ENCODE results near the gene CDH11. TPM values are rescaled to one million over a fixed set of nuclear protein-coding genes. Genes with fewer than 3 reads are reported as not detected.

CDH11 gene
- polyA plus RNA-seq, 3 donors, result 0.91 to 8.8 (median 6.7) TPM

- WGBS, 3 donors, result 33 to 75% (median 66%) methylated on average over 3 of the region's 3 CpGs
These were observed 72.2 kb downstream of the CDH11 start for GRCh38 chr16:65049679-65050078.

DNA sequence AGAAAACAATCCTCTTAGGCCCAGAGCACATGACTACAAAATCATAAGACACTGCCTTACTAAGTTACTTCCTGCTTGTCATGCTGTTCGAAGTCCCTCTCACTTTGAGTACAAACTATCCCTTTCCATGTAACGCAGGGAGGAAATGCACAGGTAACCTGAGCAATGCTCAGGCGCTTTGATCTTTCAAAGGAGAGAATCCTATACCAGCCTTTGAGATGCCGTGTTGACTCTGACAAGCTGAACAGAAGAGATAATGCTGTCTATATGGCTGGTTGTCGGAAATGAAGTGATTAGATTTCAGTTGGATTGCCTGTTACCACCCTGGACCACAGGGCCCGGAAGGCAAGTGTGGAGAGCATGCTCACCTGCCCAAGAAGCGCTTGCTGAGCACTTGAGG, 75.9 kb downstream of the CDH11 start:
- no peak overlapping the region for H3K27ac ChIP-seq (ENCODE audit: low read depth, low read length)
- 77 to 90% (median 88%) methylated on average over 7 of the region's 7 CpGs for WGBS, 3 donors

More at GRCh38 chr16:65049679-65050078, 72.2 kb downstream of the CDH11 start:
- no peak overlapping the region for H3K27ac ChIP-seq (ENCODE audit: low read depth, low read length)

GRCh38 chr16:65044873-65045272, 77.0 kb downstream of the CDH11 start:
- H3K27ac ChIP-seq (ENCODE audit: low read depth, low read length), result no peak overlapping the region

DNA sequence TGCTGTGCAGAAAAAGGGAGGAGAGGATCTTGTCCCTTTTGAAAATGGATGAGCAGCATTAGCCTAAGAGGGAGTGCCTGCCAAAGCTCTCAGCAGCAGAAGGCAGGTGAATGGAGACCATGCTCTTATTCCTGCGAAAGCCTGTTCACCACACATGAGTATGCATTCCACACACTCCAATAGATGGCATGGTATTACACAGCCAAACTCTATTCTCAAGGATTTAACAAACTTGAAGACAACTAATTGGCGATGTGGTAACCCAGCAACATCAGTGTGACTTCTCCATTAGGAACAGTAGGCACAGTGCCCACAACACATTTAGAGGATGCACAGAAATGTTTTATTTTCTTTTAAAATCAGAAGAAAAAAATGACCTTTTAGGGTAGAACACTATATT, 77.8 kb downstream of the CDH11 start:
- WGBS, 3 donors, result 79 to 90% (median 90%) methylated on average over 2 of the region's 2 CpGs
- H3K27ac ChIP-seq (ENCODE audit: low read depth, low read length), result no peak overlapping the region

More at GRCh38 chr16:65044873-65045272, 77.0 kb downstream of the CDH11 start:
- WGBS, 3 donors, result 35 to 67% (median 60%) methylated on average over 5 of the region's 5 CpGs

DNA sequence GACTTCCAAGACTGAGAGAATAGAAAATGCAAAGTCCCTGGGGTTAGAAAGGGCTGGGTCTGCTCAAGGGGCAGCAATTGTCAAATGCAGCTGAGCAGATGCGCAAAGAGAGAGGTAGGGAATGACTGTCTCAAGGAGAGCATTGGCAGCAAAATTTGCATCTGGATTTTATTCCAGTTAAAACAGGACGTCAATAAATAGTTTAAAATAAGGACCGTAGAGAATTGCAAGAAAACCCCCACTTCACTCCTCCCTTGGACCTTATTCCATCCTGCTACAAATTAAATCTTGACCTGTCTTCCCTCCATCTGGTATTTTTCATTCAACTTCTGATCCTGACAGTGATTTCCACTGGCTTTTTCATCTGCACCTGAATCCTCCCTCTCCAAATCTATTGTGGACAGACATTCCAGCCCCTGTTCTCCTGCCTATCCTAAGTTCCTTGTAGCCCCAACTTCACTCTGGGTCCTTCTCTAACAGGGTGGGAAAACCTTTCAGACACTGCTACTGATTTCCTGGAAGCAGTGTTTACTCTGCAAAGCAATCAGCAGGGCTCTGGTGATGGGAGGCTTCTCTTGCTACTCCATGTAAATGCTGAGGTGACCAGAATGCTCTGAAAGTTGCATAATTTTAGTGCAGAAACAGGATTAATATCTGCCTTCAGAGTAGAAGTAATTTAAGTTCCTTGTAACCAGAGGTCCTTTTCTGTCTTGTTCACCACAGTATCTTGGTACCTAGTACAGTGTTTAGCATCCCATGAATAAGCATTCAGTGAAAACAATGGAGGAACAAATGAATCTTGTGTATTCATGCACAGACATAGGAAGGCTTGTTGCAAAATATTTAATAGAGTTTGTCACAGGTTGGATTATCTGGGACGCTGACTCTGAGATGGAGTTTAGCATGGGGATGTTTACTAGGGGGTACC, 79.2 kb downstream of the CDH11 start:
- WGBS, 3 donors, result 60 to 90% (median 85%) methylated on average over 4 of the region's 4 CpGs
- H3K27ac ChIP-seq (ENCODE audit: low read depth, low read length), result no peak overlapping the region

- no peak overlapping the region for H3K27ac ChIP-seq (ENCODE audit: low read depth, low read length)
- 94 to 95% (median 94%) methylated on average over 5 of the region's 5 CpGs for WGBS, 3 donors
These were observed 80.2 kb downstream of the CDH11 start for GRCh38 chr16:65041667-65042066.

DNA sequence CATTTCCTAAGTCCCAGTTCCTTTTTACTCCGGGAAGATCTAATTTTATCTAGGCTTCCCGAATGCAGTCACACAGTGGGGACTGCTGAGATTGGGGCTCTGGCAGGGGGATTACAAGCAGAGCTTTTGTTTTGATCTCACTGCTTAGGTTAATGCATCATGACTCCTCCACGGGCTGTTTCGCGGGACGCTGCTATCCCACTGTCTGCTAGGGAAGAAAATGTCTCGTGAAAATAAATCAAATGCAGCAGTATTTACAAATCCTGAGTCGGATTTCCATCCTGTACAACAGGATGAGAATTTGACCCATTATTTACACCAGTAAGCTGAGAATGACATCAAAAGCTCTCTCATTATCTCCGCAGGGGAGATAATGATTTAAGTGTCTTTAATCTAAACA, 83.8 kb downstream of the CDH11 start:
- WGBS, 3 donors, result 18 to 32% (median 23%) methylated on average over 9 of the region's 9 CpGs
- no peak overlapping the region for H3K27ac ChIP-seq (ENCODE audit: low read depth, low read length)

- 63 to 86% (median 84%) methylated on average over 4 of the region's 4 CpGs for WGBS, 3 donors
- no peak overlapping the region for H3K27ac ChIP-seq (ENCODE audit: low read depth, low read length)
These were observed 84.3 kb downstream of the CDH11 start for GRCh38 chr16:65037556-65037955.

- 41 to 77% (median 74%) methylated on average over 8 of the region's 8 CpGs for WGBS, 3 donors
- H3K27ac ChIP-seq (ENCODE audit: low read depth, low read length), result no peak overlapping the region
These were observed 86.9 kb downstream of the CDH11 start for GRCh38 chr16:65034915-65035314.

DNA sequence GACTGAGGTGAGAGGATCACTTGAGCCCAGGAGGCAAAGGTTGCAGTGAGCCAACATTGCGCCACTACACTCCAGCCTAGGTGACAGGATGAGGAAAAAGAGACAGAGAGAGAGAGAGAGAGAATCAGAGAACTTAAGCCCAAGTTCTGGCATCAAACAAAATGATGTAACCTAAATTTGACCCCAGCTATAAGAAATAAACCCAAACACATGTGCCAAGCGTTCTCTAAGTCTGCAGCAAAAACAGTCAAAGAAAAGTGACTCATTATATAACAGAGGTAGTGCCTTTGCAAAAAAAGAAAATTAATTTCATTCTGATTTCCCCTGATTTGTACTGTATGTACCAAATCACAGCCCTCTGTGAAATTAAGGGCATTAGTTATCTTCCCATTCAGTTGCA, 89.5 kb downstream of the CDH11 start:
- 77 to 85% (median 85%) methylated on average over 2 of the region's 2 CpGs for WGBS, 3 donors
- H3K27ac ChIP-seq (ENCODE audit: low read depth, low read length), result no peak overlapping the region

GRCh38 chr16:65024767-65025178, 97.1 kb downstream of the CDH11 start:
- no peak overlapping the region for H3K27ac ChIP-seq (ENCODE audit: low read depth, low read length)

- 71 to 89% (median 87%) methylated on average over 4 of the region's 4 CpGs for WGBS, 3 donors
- H3K27ac ChIP-seq (ENCODE audit: low read depth, low read length), result no peak overlapping the region
These were observed 98.1 kb downstream of the CDH11 start for GRCh38 chr16:65023802-65024201.

- whole genome bisulfite sequencing, 3 donors, result 68 to 82% (median 81%) methylated on average over 2 of the region's 2 CpGs
- no peak overlapping the region for H3K27ac ChIP-seq (ENCODE audit: low read depth, low read length)
These were observed 99.8 kb downstream of the CDH11 start for GRCh38 chr16:65021852-65022595.

GRCh38 chr16:65016754-65017153, 105.1 kb downstream of the CDH11 start:
- H3K27ac ChIP-seq (ENCODE audit: low read depth, low read length), result no peak overlapping the region

DNA sequence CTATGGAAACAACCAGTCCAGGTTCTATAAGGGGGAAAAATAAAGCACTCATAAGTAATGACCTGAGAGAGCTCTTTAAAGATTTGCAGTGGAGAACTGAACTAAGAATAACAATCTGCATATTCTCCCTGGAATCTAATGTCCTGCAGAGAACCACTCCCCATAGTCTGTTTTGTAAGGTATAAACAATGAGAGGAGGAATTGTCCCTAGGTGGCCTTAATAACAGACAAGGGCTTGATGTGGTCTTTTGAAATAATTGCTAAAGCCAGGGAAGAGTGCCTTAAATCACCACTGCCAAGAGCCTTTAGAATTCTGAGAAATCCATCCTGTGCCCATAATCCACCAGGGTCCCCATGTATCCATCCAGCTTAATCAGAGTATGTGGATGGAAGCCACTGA, 106.3 kb downstream of the CDH11 start:
- H3K27ac ChIP-seq (ENCODE audit: low read depth, low read length), result no peak overlapping the region

GRCh38 chr16:65012357-65012756, 109.5 kb downstream of the CDH11 start:
- WGBS, 3 donors, result 38 to 69% (median 55%) methylated on average over 1 of the region's 1 CpG
- H3K27ac ChIP-seq (ENCODE audit: low read depth, low read length), result no peak overlapping the region

- 23 to 44% (median 44%) methylated on average over 2 of the region's 2 CpGs for WGBS, 3 donors
These were observed 111.7 kb downstream of the CDH11 start for GRCh38 chr16:65010125-65010524.

DNA sequence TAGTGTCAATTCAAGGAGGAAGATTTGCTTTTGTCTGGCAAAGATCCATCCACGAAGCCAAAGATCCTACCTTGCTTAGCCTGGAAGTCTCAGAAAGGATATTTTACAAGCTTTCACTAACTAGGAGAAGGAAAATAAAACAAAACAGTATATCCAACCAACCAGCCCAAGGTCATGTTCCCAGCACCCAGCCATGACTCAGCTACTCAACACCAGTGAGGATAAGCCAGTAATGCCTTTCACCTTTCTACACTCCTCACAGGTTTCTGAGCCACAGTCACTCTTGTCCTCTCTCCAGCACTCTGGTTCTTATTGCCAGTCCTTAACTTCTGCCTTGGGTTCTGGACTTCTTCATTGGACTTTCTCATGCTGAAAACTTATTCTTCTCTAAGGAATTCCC, 116.2 kb downstream of the CDH11 start:
- WGBS, 3 donors, result 67 to 81% (median 74%) methylated on average over 1 of the region's 1 CpG
- no peak overlapping the region for H3K27ac ChIP-seq (ENCODE audit: low read depth, low read length)

More at GRCh38 chr16:65010125-65010524, 111.7 kb downstream of the CDH11 start:
- H3K27ac ChIP-seq (ENCODE audit: low read depth, low read length), result no peak overlapping the region

GRCh38 chr16:65004570-65004969, 117.3 kb downstream of the CDH11 start:
- WGBS, 3 donors, result 85 to 96% (median 93%) methylated on average over 16 of the region's 16 CpGs

DNA sequence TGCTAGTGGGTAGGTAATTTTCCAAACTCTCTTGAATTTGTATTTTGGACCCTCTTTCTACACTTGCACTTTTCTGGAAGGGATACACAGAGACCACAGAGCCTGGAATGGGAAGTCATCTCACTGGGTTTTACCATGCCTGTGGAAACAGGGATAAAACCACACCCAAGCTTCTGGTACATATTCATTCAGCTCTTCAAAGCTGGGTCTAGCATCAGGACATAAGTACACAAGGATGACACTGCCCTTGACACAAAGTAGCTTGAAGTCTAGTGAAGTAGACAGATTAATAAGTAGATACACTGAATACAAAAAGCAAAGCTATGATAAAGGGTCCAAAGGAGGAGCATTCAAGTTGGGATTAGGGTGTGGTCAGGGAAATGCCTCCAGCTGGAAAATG, 118.2 kb downstream of the CDH11 start:
- H3K27ac ChIP-seq (ENCODE audit: low read depth, low read length), result no peak overlapping the region

More at GRCh38 chr16:65004570-65004969, 117.3 kb downstream of the CDH11 start:
- no peak overlapping the region for H3K27ac ChIP-seq (ENCODE audit: low read depth, low read length)

All from adipose tissue (tissue), 3 donors.